Measurements from ENCODE around the gene YWHAE.
"Not testable (repeated sequence)": the region's sequence is repeated elsewhere in the genome, so short reads cannot be mapped to it uniquely, and the experiment has no call there.

YWHAE gene

GRCh38 chr17:1313270-1314005 is 86.6 kb downstream of the YWHAE start:
- no peak for DNase-seq (ENCODE audit: low read depth)
- TF ChIP-seq CTCF (IDR thresholded peaks at IDR 0.05; ENCODE audit: low read depth, low read length, missing control alignments): no peak

GRCh38 chr17:1312261-1312870 is 87.7 kb downstream of the YWHAE start:
- H3K4me3 ChIP-seq (ENCODE audit: low read depth, low read length): no peak overlapping the region
- DNase-seq (ENCODE audit: low read depth): no peak
- no peak for TF ChIP-seq CTCF (IDR thresholded peaks at IDR 0.05; ENCODE audit: low read depth, low read length, missing control alignments)

More at GRCh38 chr17:1313270-1314005, 86.6 kb downstream of the YWHAE start:
- H3K4me3 ChIP-seq (ENCODE audit: low read depth, low read length): no peak overlapping the region

- not testable (repeated sequence) for H3K4me3 ChIP-seq (ENCODE audit: low read depth, low read length); DNase-seq (ENCODE audit: low read depth)
Observed at GRCh38 chr17:1307829-1308228, 92.2 kb downstream of the YWHAE start.

GRCh38 chr17:1304962-1305563 is 95.0 kb downstream of the YWHAE start:
- no peak overlapping the region for H3K4me3 ChIP-seq (ENCODE audit: low read depth, low read length)
- DNase-seq (ENCODE audit: low read depth): no peak
- no peak for TF ChIP-seq CTCF (IDR thresholded peaks at IDR 0.05; ENCODE audit: low read depth, low read length, missing control alignments)

GRCh38 chr17:1304522-1304921 is 95.5 kb downstream of the YWHAE start:
- H3K4me3 ChIP-seq (ENCODE audit: low read depth, low read length): no peak overlapping the region
- no peak for DNase-seq (ENCODE audit: low read depth)
- no peak for TF ChIP-seq CTCF (IDR thresholded peaks at IDR 0.05; ENCODE audit: low read depth, low read length, missing control alignments)

- DNase-seq (ENCODE audit: low read depth): no peak
- no peak overlapping the region for H3K4me3 ChIP-seq (ENCODE audit: low read depth, low read length)
- TF ChIP-seq CTCF (IDR thresholded peaks at IDR 0.05; ENCODE audit: low read depth, low read length, missing control alignments): no peak
Observed at GRCh38 chr17:1302761-1303160, 97.3 kb downstream of the YWHAE start.

- DNase-seq (ENCODE audit: low read depth): no peak
- no peak overlapping the region for H3K4me3 ChIP-seq (ENCODE audit: low read depth, low read length)
- no peak for TF ChIP-seq CTCF (IDR thresholded peaks at IDR 0.05; ENCODE audit: low read depth, low read length, missing control alignments)
Observed at GRCh38 chr17:1301546-1301945, 98.5 kb downstream of the YWHAE start.

Measured in GM12864 (cell line).